Stimulated activated CD4-positive, alpha-beta T cell treated with anti-CD3 and anti-CD28 coated beads, Interleukin-2, amount 100 ng/mL, for 48 hours (primary cell): ENCODE results near the gene CXXC1.
A peak's percentile ranks its signal among the peaks of the same experiment; 100 is the strongest.
"Not testable (repeated sequence)": the region's sequence is repeated elsewhere in the genome, so short reads cannot be mapped to it uniquely, and the experiment has no call there.

ENCODE experiments used
- DNase-seq, 2 donors: peaks; one replicate each; pipeline ENCODE4 v3.0.0-alpha.2; 2020

CXXC1 gene

GRCh38 chr18:50287441-50288347 lies at the start of gene CXXC1:
CXXC1 (minus strand) TSS chr18:50287692; CDS start chr18:50287589, 103 bp downstream.
- DNase-seq = peak; percentile 88 to 91

- DNase-seq = no peak
These were observed 47.2 kb upstream of the CXXC1 start for GRCh38 chr18:50334546-50335152.

- DNase-seq = no peak
These were observed 44.2 kb upstream of the CXXC1 start for GRCh38 chr18:50331691-50332090.

GRCh38 chr18:50330176-50330575 lies 42.7 kb upstream of the CXXC1 start:
- DNase-seq = no peak

GRCh38 chr18:50327983-50328382 lies 40.5 kb upstream of the CXXC1 start:
- no peak for DNase-seq

- no peak for DNase-seq
These were observed 33.2 kb upstream of the CXXC1 start for GRCh38 chr18:50320719-50321118.

GRCh38 chr18:50315100-50315871 lies 27.8 kb upstream of the CXXC1 start:
- DNase-seq = no peak

- no peak for DNase-seq
These were observed 26.5 kb upstream of the CXXC1 start for GRCh38 chr18:50313873-50314460.

GRCh38 chr18:50313031-50313607 lies 25.6 kb upstream of the CXXC1 start:
- DNase-seq = no peak

- no peak for DNase-seq
These were observed 25.0 kb upstream of the CXXC1 start for GRCh38 chr18:50312296-50313030.

GRCh38 chr18:50311650-50312049 lies 24.2 kb upstream of the CXXC1 start:
- DNase-seq = no peak

- DNase-seq = no peak
These were observed 22.6 kb upstream of the CXXC1 start for GRCh38 chr18:50310080-50310479.

GRCh38 chr18:50308851-50309250 lies 21.4 kb upstream of the CXXC1 start:
- not testable (repeated sequence) for DNase-seq

- peak; percentile 79 to 85 for DNase-seq
These were observed 20.4 kb upstream of the CXXC1 start for GRCh38 chr18:50307738-50308470.

- DNase-seq = no peak
These were observed 19.9 kb upstream of the CXXC1 start for GRCh38 chr18:50307400-50307737.

- DNase-seq = no peak
These were observed 19.5 kb upstream of the CXXC1 start for GRCh38 chr18:50306944-50307343.

- DNase-seq = no peak
These were observed 13.6 kb upstream of the CXXC1 start for GRCh38 chr18:50301074-50301473.

GRCh38 chr18:50299626-50300388 lies 12.3 kb upstream of the CXXC1 start:
- DNase-seq = no peak

GRCh38 chr18:50298443-50299284 lies 11.2 kb upstream of the CXXC1 start:
- DNase-seq = no peak
